Testis (tissue), 2 donors: ENCODE measurements around the gene ADAMTS14.

Experiments used
- CTCF ChIP-seq, 3 experiments: fragments of 450-650 bp in 2 of 3; fragments of 200-600 bp in 1 of 3; sonication (generic) in 1 of 3; IDR thresholded peaks; one replicate each; pipeline ENCODE4 v1.5.1; 2016 to 2019; ENCODE audit warnings: antibody characterized with exemption in 3 of 3, mild to moderate bottlenecking in 2 of 3, moderate library complexity in 1 of 3
- POLR2A ChIP-seq: fragments of 450-650 bp; IDR thresholded peaks from one replicate; pipeline ENCODE4 v1.6.1; 2017; ENCODE audit warnings: antibody characterized with exemption, mild to moderate bottlenecking, moderate library complexity

DNA sequence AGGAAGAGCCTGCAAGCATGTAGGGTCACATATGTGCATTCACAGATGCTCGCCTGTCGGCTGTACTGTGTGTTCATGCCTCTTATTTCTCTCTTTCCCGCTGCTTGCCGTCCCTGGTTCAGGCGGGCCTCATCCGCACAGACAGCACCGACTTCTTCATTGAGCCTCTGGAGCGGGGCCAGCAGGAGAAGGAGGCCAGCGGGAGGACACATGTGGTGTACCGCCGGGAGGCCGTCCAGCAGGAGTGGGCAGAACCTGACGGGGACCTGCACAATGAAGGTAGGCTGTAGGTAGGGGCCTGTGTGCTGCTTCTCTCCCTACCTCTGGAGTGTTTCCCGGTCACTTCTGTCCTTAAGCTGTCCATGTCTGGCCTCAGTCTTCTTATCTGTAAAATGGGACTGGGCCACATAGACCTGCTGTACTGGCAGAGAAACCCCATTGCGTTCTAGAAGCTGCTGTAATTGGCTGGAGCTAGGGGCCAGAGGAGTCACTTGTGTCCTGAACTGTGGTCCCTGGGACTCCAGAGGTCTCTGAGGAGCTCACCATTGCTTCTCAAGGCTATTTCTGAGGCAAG is 30.0 kb downstream of the ADAMTS14 start:
- TF ChIP-seq POLR2A (no peak), CTCF (IDR thresholded peaks at IDR 0.05) (no peak)
